Measurements from ENCODE around the gene PDZD2.

- TF ChIP-seq CTCF (IDR thresholded peaks at IDR 0.05) (no peak), POLR2A (IDR thresholded peaks at IDR 0.05) (no peak), POLR2AphosphoS5 (IDR thresholded peaks at IDR 0.05) (no peak)
Observed at GRCh38 chr5:31941151-31941755, 302.3 kb downstream of the PDZD2 start.

Measured in prostate gland (tissue), 2 donors.